ENCODE data around the gene SDHAF4.
A peak's percentile ranks its signal among the peaks of the same experiment; 100 is the strongest.
"Not testable (repeated sequence)": the region's sequence is repeated elsewhere in the genome, so short reads cannot be mapped to it uniquely, and the experiment has no call there.

SDHAF4 gene

GRCh38 chr6:70557998-70558397 is 8.7 kb upstream of the SDHAF4 start:
- no peak for DNase-seq (ENCODE audit: low spot score)

GRCh38 chr6:70562401-70562800 is 4.3 kb upstream of the SDHAF4 start:
- DNase-seq (ENCODE audit: low spot score): not testable (repeated sequence)

More at GRCh38 chr6:70557998-70558397, 8.7 kb upstream of the SDHAF4 start:
- TF ChIP-seq CTCF (IDR thresholded peaks at IDR 0.05; ENCODE audit: extremely low read depth, missing control alignments): no peak

- DNase-seq (ENCODE audit: low spot score): no peak
- no peak for TF ChIP-seq CTCF (IDR thresholded peaks at IDR 0.05; ENCODE audit: extremely low read depth, missing control alignments)
Measured at GRCh38 chr6:70563530-70563929, 3.2 kb upstream of the SDHAF4 start.

- no peak for DNase-seq (ENCODE audit: low spot score)
- no peak for TF ChIP-seq CTCF (IDR thresholded peaks at IDR 0.05; ENCODE audit: extremely low read depth, missing control alignments)
Measured at GRCh38 chr6:70574643-70575042, 7.9 kb downstream of the SDHAF4 start.

- no peak for DNase-seq (ENCODE audit: low spot score)
- no peak for TF ChIP-seq CTCF (IDR thresholded peaks at IDR 0.05; ENCODE audit: extremely low read depth, missing control alignments)
Measured at GRCh38 chr6:70575899-70576495, 9.3 kb downstream of the SDHAF4 start.

- no peak for TF ChIP-seq CTCF (IDR thresholded peaks at IDR 0.05; ENCODE audit: extremely low read depth, missing control alignments)
- DNase-seq (ENCODE audit: low spot score): peak; percentile 43
Measured at GRCh38 chr6:70586114-70586513, 19.4 kb downstream of the SDHAF4 start.

GRCh38 chr6:70590400-70590799 is 23.7 kb downstream of the SDHAF4 start:
- TF ChIP-seq CTCF (IDR thresholded peaks at IDR 0.05; ENCODE audit: extremely low read depth, missing control alignments): no peak
- no peak for DNase-seq (ENCODE audit: low spot score)

- DNase-seq (ENCODE audit: low spot score): no peak
- no peak for TF ChIP-seq CTCF (IDR thresholded peaks at IDR 0.05; ENCODE audit: extremely low read depth, missing control alignments)
Measured at GRCh38 chr6:70592391-70593117, 25.8 kb downstream of the SDHAF4 start.
